ENCODE data around the gene ZNF880. TPM values are rescaled to one million over a fixed set of nuclear protein-coding genes. Genes with fewer than 3 reads are reported as not detected.

The ZNF880 gene
- total and polyA plus RNA-seq, 12 donors: 7.5 to 23.1 (median 17.7) TPM

DNA sequence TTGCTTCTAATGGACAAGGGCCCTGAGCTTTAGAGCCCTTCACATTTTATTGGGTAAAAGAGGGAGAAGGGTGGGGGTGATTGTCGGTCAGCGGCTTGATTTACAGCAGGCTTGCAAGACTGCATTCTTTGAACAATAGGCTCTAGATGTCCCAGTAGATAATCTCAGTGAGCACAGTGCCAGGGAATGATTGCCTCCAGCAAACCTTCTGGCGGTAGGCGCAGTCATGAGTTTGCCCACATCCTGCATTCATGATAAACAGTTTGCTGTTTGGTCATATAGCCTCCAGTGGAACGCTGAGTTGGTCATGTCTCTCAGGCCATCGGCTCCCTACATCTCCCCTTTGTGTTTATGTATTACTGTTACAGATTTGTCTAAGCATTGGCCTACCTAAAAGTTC, 40.6 kb downstream of the ZNF880 start:
- H3K9me3 ChIP-seq (replicated peaks in 1 of 3): peaks cover 0 to 56% (median 1%) of the 10 kb centered on the region in 3 donors
- no peaks in the 10 kb centered on the region for H3K27me3 ChIP-seq
- no peak for DNase-seq
- H3K27ac ChIP-seq: no peak overlapping the region
- TF ChIP-seq, protein P1, sequence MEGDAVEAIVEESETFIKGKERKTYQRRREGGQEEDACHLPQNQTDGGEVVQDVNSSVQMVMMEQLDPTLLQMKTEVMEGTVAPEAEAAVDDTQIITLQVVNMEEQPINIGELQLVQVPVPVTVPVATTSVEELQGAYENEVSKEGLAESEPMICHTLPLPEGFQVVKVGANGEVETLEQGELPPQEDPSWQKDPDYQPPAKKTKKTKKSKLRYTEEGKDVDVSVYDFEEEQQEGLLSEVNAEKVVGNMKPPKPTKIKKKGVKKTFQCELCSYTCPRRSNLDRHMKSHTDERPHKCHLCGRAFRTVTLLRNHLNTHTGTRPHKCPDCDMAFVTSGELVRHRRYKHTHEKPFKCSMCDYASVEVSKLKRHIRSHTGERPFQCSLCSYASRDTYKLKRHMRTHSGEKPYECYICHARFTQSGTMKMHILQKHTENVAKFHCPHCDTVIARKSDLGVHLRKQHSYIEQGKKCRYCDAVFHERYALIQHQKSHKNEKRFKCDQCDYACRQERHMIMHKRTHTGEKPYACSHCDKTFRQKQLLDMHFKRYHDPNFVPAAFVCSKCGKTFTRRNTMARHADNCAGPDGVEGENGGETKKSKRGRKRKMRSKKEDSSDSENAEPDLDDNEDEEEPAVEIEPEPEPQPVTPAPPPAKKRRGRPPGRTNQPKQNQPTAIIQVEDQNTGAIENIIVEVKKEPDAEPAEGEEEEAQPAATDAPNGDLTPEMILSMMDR (IDR thresholded peaks at IDR 0.05): no peak
- TF ChIP-seq POLR2A (IDR thresholded peaks at IDR 0.05): no peak
- H3K36me3 ChIP-seq (replicated peaks in 1 of 2): peaks cover 0 to 56% of the 10 kb centered on the region in 2 donors
- no peak overlapping the region for H3K4me3 ChIP-seq
- intact Hi-C loops (cut with DNase I): no loop called here
- H3K4me1 ChIP-seq (replicated peaks in 1 of 2): no peaks in the 10 kb centered on the region
- WGBS, 4 donors: 96 to 99% (median 97%) methylated on average over 6 of the region's 6 CpGs

DNA sequence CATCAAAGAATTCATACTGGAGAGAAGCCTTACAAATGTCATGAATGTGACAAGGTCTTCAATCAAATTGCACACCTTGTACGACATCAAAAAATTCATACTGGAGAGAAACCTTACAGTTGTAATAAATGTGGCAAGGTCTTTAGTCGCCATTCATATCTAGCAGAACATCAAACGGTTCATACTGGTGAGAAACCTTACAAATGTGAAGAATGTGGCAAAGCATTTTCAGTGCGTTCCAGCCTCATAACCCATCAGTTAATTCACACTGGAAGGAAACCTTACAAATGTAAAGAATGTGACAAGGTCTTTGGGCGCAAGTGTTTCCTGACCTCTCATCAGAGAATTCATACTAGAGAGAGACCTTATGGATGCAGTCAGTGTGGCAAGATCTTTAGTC, 46.0 kb downstream of the ZNF880 start:
- H3K4me1 ChIP-seq (replicated peaks in 1 of 2): no peaks in the 10 kb centered on the region
- TF ChIP-seq POLR2A (IDR thresholded peaks at IDR 0.05): no peak
- TF ChIP-seq, protein P1 (IDR thresholded peaks at IDR 0.05): no peak
- no peak overlapping the region for H3K27ac ChIP-seq
- peaks cover 0 to 85% (median 4%) of the 10 kb centered on the region in 3 donors for H3K9me3 ChIP-seq (replicated peaks in 1 of 3)
- DNase-seq: no peak
- 94 to 97% (median 96%) methylated on average over 5 of the region's 5 CpGs for WGBS, 4 donors
- intact Hi-C loops (cut with DNase I): no loop called here
- H3K36me3 ChIP-seq (replicated peaks in 1 of 2): peaks cover 0 to 7% of the 10 kb centered on the region in 2 donors
- no peak overlapping the region for H3K4me3 ChIP-seq
- no peaks in the 10 kb centered on the region for H3K27me3 ChIP-seq

DNA sequence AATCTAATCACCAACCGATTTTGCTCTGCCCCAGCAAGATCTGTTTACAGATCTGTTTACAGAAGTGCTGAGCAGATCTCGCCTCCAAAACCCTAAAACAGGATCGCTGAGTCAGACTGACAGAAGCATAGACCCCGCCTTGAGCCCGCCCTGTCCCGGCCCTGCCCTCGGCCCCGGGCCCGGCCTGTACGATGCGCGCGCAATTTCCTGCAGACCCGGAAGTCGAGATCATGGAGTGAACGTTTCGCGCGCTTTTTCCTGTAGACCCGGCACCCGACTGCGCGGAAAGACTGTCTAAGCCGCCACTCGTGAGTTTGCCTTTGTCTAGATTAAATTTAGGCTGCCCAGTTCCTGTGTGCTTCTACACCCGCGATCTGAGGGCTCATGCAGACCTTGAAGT, 59.2 kb downstream of the ZNF880 start, which contains the start of gene ZNF534:
Gene ZNF534, plus strand, starts transcription at position 212 of the 400 bp plus-strand sequence. CDS start 2,327 bp downstream, outside the sequence.
- H3K4me3 ChIP-seq: no peak within 1 kb of the TSS
- no peaks in the 10 kb centered on the region for H3K4me1 ChIP-seq (replicated peaks in 1 of 2)
- WGBS, 4 donors: 49 to 92% (median 64%) methylated on average over 26 to 27 of the region's 27 CpGs
- no peaks in the 10 kb centered on the region for H3K27me3 ChIP-seq
- H3K36me3 ChIP-seq (replicated peaks in 1 of 2): no peaks in the 10 kb centered on the region
- H3K27ac ChIP-seq: no peak within 1 kb of the TSS
- peaks cover 0 to 23% (median 0%) of the 10 kb centered on the region in 3 donors for H3K9me3 ChIP-seq (replicated peaks in 1 of 3)
- TF ChIP-seq, protein P1 (IDR thresholded peaks at IDR 0.05): no peak
- no peak for TF ChIP-seq POLR2A (IDR thresholded peaks at IDR 0.05)
- intact Hi-C loops (cut with DNase I): no loop called here
- DNase-seq: no peak

Small RNA genes lying within 50 kb of the gene (small RNA-seq; reads per million reads assigned to genes)
- 0 reads per million in 2 donors for gene AC010332.1

Other genes with a start within 250 kb of the ZNF880 start
- gene ZNF616, start 230.0 kb upstream of the ZNF880 start, total RNA-seq: 10 to 100 TPM in 8 of 9 donors, 1 to 10 TPM in 1; 7.0 to 55.4 (median 15.6) TPM
- 10 to 100 TPM in 1 of 3 donors, 1 to 10 TPM in 2; 5.2 to 42.8 (median 5.6) TPM for gene ZNF616, start 230.0 kb upstream of the ZNF880 start, polyA plus RNA-seq
- gene ZNF836, start 198.3 kb upstream of the ZNF880 start, total RNA-seq: 100 to 1,000 TPM in 1 of 9 donors, 10 to 100 TPM in 7, 1 to 10 TPM in 1; 7.4 to 180 (median 36.0) TPM
- gene ZNF836, start 198.3 kb upstream of the ZNF880 start, polyA plus RNA-seq: 10 to 100 TPM; 13.2 to 61.2 (median 15.1) TPM
- gene PPP2R1A, start 179.9 kb upstream of the ZNF880 start, total RNA-seq: 1,000 to 10,000 TPM in 1 of 9 donors, 100 to 1,000 TPM in 8; 161 to 1,330 (median 354) TPM
- 100 to 1,000 TPM; 349 to 638 (median 554) TPM for gene PPP2R1A, start 179.9 kb upstream of the ZNF880 start, polyA plus RNA-seq
- 10 to 100 TPM in 6 of 9 donors, 1 to 10 TPM in 3; 2.3 to 18.8 (median 13.3) TPM for gene ZNF766, start 100.3 kb upstream of the ZNF880 start, total RNA-seq
- 10 to 100 TPM in 1 of 3 donors, 1 to 10 TPM in 2; 2.8 to 21.4 (median 3.8) TPM for gene ZNF766, start 100.3 kb upstream of the ZNF880 start, polyA plus RNA-seq
- 10 to 100 TPM in 4 of 9 donors, 1 to 10 TPM in 5; 2.1 to 15.1 (median 9.0) TPM for gene ZNF480, start 72.8 kb upstream of the ZNF880 start, total RNA-seq
- 10 to 100 TPM in 2 of 3 donors, 1 to 10 TPM in 1; 7.2 to 16.3 (median 13.2) TPM for gene ZNF480, start 72.8 kb upstream of the ZNF880 start, polyA plus RNA-seq
- gene ZNF610, start 33.7 kb upstream of the ZNF880 start, total RNA-seq: 10 to 100 TPM in 1 of 9 donors, 1 to 10 TPM in 8; 1.9 to 10.2 (median 4.3) TPM
- gene ZNF610, start 33.7 kb upstream of the ZNF880 start, polyA plus RNA-seq: 10 to 100 TPM in 1 of 3 donors, 1 to 10 TPM in 2; 2.9 to 13.6 (median 4.3) TPM
- gene ZNF528, start 27.9 kb downstream of the ZNF880 start, total RNA-seq: 10 to 100 TPM in 8 of 9 donors, 1 to 10 TPM in 1; 7.6 to 48.5 (median 23.6) TPM
- 10 to 100 TPM in 2 of 3 donors, 1 to 10 TPM in 1; 10.0 to 29.8 (median 22.4) TPM for gene ZNF528, start 27.9 kb downstream of the ZNF880 start, polyA plus RNA-seq
- under 1 TPM in 3 of 9 donors, not detected in 6; 0.11 to 0.18 (median 0.11) TPM for gene ZNF534, start 59.2 kb downstream of the ZNF880 start, total RNA-seq
- under 1 TPM in 1 of 3 donors, not detected in 2; 0.16 TPM for gene ZNF534, start 59.2 kb downstream of the ZNF880 start, polyA plus RNA-seq
- 1 to 10 TPM in 5 of 9 donors, under 1 TPM in 4; 0.09 to 5.3 (median 1.2) TPM for gene ZNF578, start 83.6 kb downstream of the ZNF880 start, total RNA-seq
- gene ZNF578, start 83.6 kb downstream of the ZNF880 start, polyA plus RNA-seq: 1 to 10 TPM in 1 of 3 donors, under 1 TPM in 2; 0.16 to 1.7 (median 0.47) TPM
- 10 to 100 TPM in 7 of 9 donors, 1 to 10 TPM in 2; 7.6 to 28.8 (median 14.6) TPM for gene ZNF808, start 157.7 kb downstream of the ZNF880 start, total RNA-seq
- 1 to 10 TPM; 1.6 to 7.2 (median 6.0) TPM for gene ZNF808, start 157.7 kb downstream of the ZNF880 start, polyA plus RNA-seq
- gene ZNF701, start 200.4 kb downstream of the ZNF880 start, total RNA-seq: 10 to 100 TPM in 6 of 9 donors, 1 to 10 TPM in 3; 4.6 to 21.3 (median 13.0) TPM
- 1 to 10 TPM; 4.0 to 10.0 (median 7.5) TPM for gene ZNF701, start 200.4 kb downstream of the ZNF880 start, polyA plus RNA-seq

All from adrenal gland (tissue), 12 donors.